ENCODE measurements around the gene SBF1.
"Not testable (repeated sequence)": the region's sequence is repeated elsewhere in the genome, so short reads cannot be mapped to it uniquely, and the experiment has no call there.

Gene SBF1

GRCh38 chr22:50400406-50400805 lies 74.4 kb downstream of the SBF1 start:
- H3K4me1 ChIP-seq (ENCODE audit: control insufficient read depth, insufficient read depth, low read length), result peaks cover 5% of the 10 kb centered on the region
- peaks cover 6 to 19% of the 10 kb centered on the region in 2 donors for H3K36me3 ChIP-seq (ENCODE audit: control insufficient read depth in 2 of 2, insufficient read depth in 2 of 2, low read length in 2 of 2)
- H3K9me3 ChIP-seq (ENCODE audit: control insufficient read depth in 2 of 2, low read length in 2 of 2), result no peaks in the 10 kb centered on the region
- H3K9ac ChIP-seq (ENCODE audit: low read length in 2 of 2), result no peak overlapping the region
- H3K27ac ChIP-seq (ENCODE audit: low read length), result no peak overlapping the region
- H3K4me3 ChIP-seq (ENCODE audit: low read length in 2 of 2), result no peak overlapping the region
- no peaks in the 10 kb centered on the region for H3K27me3 ChIP-seq (ENCODE audit: control insufficient read depth in 1 of 2, insufficient read depth in 2 of 2, low read length in 2 of 2)

GRCh38 chr22:50399751-50400331 lies 75.0 kb downstream of the SBF1 start:
- Histone ChIP-seq H3K4me3 (ENCODE audit: low read length in 2 of 2) (no peak overlapping the region), H3K9ac (ENCODE audit: low read length in 2 of 2) (peak overlapping the region in 1 of 2 donors; percentile 29), H3K4me1 (ENCODE audit: control insufficient read depth, insufficient read depth, low read length) (peaks cover 5% of the 10 kb centered on the region), H3K9me3 (ENCODE audit: control insufficient read depth in 2 of 2, low read length in 2 of 2) (no peaks in the 10 kb centered on the region), H3K36me3 (ENCODE audit: control insufficient read depth in 2 of 2, insufficient read depth in 2 of 2, low read length in 2 of 2) (peaks cover 8 to 24% of the 10 kb centered on the region in 2 donors), H3K27ac (ENCODE audit: low read length) (no peak overlapping the region), H3K27me3 (ENCODE audit: control insufficient read depth in 1 of 2, insufficient read depth in 2 of 2, low read length in 2 of 2) (no peaks in the 10 kb centered on the region)

GRCh38 chr22:50398831-50399648 lies 75.8 kb downstream of the SBF1 start:
- peak overlapping the region; percentile 18 for H3K27ac ChIP-seq (ENCODE audit: low read length)
- no peak overlapping the region for H3K4me3 ChIP-seq (ENCODE audit: low read length in 2 of 2)
- no peaks in the 10 kb centered on the region for H3K27me3 ChIP-seq (ENCODE audit: control insufficient read depth in 1 of 2, insufficient read depth in 2 of 2, low read length in 2 of 2)
- peaks cover 9 to 25% of the 10 kb centered on the region in 2 donors for H3K36me3 ChIP-seq (ENCODE audit: control insufficient read depth in 2 of 2, insufficient read depth in 2 of 2, low read length in 2 of 2)
- no peaks in the 10 kb centered on the region for H3K9me3 ChIP-seq (ENCODE audit: control insufficient read depth in 2 of 2, low read length in 2 of 2)
- H3K9ac ChIP-seq (ENCODE audit: low read length in 2 of 2), result no peak overlapping the region
- H3K4me1 ChIP-seq (ENCODE audit: control insufficient read depth, insufficient read depth, low read length), result peaks cover 5% of the 10 kb centered on the region

- not testable (repeated sequence) for H3K4me1 ChIP-seq (ENCODE audit: control insufficient read depth, insufficient read depth, low read length); H3K9me3 ChIP-seq (ENCODE audit: control insufficient read depth in 2 of 2, low read length in 2 of 2); H3K4me3 ChIP-seq (ENCODE audit: low read length in 2 of 2); H3K9ac ChIP-seq (ENCODE audit: low read length in 2 of 2); H3K27ac ChIP-seq (ENCODE audit: low read length); H3K27me3 ChIP-seq (ENCODE audit: control insufficient read depth in 1 of 2, insufficient read depth in 2 of 2, low read length in 2 of 2)
- peaks cover 12 to 30% of the 10 kb centered on the region in 2 donors for H3K36me3 ChIP-seq (ENCODE audit: control insufficient read depth in 2 of 2, insufficient read depth in 2 of 2, low read length in 2 of 2)
Measured at GRCh38 chr22:50397371-50398060, 77.3 kb downstream of the SBF1 start.

- Histone ChIP-seq H3K27me3 (ENCODE audit: control insufficient read depth in 1 of 2, insufficient read depth in 2 of 2, low read length in 2 of 2) (no peaks in the 10 kb centered on the region), H3K9me3 (ENCODE audit: control insufficient read depth in 2 of 2, low read length in 2 of 2) (no peaks in the 10 kb centered on the region), H3K27ac (ENCODE audit: low read length) (no peak overlapping the region), H3K4me3 (ENCODE audit: low read length in 2 of 2) (no peak overlapping the region), H3K4me1 (ENCODE audit: control insufficient read depth, insufficient read depth, low read length) (no peaks in the 10 kb centered on the region), H3K36me3 (ENCODE audit: control insufficient read depth in 2 of 2, insufficient read depth in 2 of 2, low read length in 2 of 2) (peaks cover 12 to 30% of the 10 kb centered on the region in 2 donors), H3K9ac (ENCODE audit: low read length in 2 of 2) (no peak overlapping the region)
Measured at GRCh38 chr22:50396751-50397370, 78.0 kb downstream of the SBF1 start.

Data from stomach smooth muscle (tissue), 2 donors.